Activated naive CD4-positive, alpha-beta T cell treated with Interleukin-2 at 50 U/mL for 16 hours (primary cell): ENCODE results near the gene HOXA4.

Source experiments
- DNase-seq: peaks from one replicate; pipeline ENCODE4 v3.0.0-alpha.2; 2020

The HOXA4 gene

GRCh38 chr7:27115221-27116026 lies 15.1 kb downstream of the HOXA4 start:
- DNase-seq: no peak

- DNase-seq: no peak
Measured at GRCh38 chr7:27114881-27115220, 15.7 kb downstream of the HOXA4 start.

- DNase-seq: no peak
Measured at GRCh38 chr7:27113991-27114769, 16.4 kb downstream of the HOXA4 start.

GRCh38 chr7:27112955-27113949 lies 17.3 kb downstream of the HOXA4 start:
- DNase-seq: no peak

- no peak for DNase-seq
Measured at GRCh38 chr7:27112361-27112760, 18.2 kb downstream of the HOXA4 start.

DNA sequence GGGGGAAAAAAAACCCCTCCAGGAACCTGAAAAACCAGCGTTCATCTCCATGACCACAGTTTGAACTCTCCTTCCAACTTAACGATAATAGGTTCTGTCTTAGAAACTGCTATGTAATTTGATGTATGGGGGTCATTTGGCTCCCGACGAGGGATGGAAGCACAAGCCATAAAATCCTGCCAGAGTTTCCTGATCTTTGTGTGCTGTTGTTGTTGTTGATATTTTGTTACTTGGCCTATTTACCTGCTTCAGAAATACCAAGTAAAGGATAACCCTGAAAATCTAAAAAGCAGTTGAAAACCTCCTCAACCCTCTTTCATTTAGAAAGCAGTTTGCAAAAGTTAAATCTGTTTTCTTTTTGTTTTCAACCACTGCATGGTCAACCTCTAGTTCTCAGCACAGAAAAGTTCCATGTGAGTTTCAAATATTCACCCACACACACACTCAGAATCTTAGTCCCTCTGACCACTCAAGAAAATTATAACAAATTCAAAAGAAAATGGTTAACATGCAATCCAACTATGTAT lies 18.7 kb downstream of the HOXA4 start:
- no peak for DNase-seq

- no peak for DNase-seq
Measured at GRCh38 chr7:27111042-27111750, 19.4 kb downstream of the HOXA4 start.

DNA sequence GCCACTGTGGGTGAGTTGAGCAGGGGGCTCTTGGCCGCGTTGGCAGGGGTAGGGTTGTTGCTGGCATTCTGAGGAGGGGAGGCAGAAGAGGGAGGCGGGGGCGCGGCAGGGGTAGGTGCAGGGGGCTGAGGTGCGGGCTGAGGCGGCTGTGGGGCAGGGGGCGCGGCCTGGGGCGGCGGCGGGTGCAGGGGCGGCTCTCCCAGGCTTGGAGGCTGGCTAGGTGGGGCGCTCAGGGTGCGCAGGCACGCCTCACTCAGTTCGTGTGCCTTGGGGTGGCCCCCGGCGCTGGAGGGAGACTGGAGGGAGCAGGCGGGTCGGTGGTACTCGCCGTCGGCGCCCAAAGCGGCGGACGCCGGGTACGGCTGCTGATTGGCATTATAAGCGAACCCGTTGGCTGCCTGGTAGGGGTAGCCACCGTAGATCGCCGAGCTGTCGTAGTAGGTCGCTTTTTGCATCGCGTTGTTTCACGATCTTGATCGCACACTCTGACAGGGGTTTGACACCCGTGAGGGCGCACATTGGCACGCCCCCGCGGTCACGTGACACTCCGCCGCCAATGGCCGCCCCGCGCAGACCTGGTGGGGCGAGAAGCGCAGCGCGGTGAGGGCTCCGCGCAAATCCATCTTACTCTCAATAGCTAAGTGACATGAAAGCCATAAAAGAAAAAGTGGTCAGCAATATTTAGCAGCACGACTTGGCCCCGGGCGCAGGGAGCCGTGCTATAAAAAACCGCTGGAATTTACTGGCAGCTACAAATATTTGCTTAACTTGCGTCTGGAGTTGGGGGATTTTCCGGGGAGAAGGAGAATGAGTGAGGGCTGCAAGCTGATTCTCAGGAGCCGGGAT lies 20.1 kb downstream of the HOXA4 start:
- DNase-seq: no peak

DNA sequence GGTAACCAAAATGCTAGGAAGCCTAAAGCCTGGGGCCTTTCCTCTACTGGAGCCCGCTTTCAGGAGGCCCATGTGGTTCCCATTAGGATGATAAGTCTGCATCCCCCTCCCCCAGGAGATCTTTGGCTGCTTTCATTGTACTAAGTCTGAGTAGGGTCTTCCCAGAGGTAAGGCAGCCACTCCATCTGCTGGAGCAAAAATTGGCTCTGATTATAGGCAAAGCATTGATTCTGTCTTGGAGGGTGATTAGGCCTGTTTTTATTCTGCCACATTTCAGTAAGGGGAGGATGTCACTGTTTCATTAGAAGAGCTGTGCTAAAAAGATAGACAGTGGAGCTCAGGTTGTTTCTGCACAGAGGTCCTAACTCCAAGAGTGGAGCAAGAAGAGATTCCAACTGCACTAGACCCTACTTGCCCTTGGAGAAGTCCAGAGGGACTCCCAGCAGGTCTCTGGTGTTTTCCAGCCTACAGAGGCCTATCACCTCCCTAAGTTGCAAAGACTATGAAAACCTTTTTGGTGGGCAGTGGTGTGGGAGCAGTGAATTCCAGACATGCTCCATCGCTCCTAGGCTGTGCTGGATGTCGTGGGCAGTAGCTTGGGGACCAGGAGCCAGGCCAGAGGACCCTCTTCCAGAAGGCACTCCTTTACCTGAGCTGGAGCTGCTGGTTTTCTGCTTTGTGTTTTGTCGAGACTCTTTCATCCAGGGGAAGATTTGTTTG lies 20.9 kb downstream of the HOXA4 start:
- DNase-seq: no peak

- DNase-seq: no peak
Measured at GRCh38 chr7:27108390-27109127, 22.0 kb downstream of the HOXA4 start.

GRCh38 chr7:27107391-27108381 lies 22.9 kb downstream of the HOXA4 start:
- DNase-seq: no peak

DNA sequence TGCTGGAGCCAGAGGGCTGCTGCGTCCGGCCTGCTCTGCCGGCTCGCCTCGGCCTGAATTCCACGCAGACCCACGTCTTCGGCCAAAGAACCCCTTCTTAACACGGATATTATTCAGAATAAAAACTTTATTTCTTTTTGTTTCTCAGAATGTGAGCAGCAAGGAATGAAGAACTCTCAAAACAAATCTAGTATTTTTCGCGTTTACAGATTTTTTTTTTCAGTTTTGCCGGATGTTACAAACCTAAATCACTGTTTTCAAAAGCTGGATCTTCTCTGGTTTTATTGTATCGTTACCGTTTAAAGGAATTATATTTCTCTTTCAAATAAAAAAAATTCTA lies 23.7 kb downstream of the HOXA4 start:
- DNase-seq: no peak

- no peak for DNase-seq
Measured at GRCh38 chr7:27106181-27106900, 24.2 kb downstream of the HOXA4 start.

DNA sequence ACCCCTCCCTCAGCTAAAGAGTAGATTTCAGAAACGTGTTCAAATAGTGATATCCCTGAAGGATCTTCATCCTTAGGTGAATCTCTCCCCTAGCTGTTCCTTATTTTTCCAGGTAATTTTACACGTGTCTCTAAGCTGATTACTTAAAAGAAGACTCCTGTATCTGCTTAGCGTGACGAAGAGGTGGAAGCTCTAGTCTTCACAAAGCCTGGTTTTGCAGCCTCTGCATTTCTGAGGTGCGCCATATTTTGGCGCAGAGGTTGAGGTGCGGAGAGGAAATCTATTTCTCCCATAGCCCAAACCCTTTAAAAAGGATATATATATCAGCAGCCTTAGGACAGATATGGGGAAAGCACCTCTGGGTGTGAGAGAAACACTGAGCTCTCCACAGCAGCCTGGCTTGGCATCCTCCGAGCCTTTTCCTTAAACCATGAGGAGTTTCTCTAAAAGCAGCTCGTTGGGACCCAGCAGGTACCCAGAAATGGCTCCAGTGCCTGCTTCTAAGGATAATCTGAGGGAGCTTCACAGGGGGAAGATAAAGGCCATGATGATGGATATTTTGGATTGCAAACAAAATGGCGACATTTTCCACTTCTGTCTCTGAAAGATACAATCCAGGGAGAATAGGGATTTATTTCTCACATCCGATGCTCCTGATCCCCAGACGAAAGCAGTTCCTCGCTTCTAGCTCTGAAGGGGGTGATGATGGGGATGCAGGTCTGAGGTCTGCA lies 25.1 kb downstream of the HOXA4 start:
- no peak for DNase-seq

GRCh38 chr7:27104341-27105058 lies 26.1 kb downstream of the HOXA4 start:
- DNase-seq: no peak

DNA sequence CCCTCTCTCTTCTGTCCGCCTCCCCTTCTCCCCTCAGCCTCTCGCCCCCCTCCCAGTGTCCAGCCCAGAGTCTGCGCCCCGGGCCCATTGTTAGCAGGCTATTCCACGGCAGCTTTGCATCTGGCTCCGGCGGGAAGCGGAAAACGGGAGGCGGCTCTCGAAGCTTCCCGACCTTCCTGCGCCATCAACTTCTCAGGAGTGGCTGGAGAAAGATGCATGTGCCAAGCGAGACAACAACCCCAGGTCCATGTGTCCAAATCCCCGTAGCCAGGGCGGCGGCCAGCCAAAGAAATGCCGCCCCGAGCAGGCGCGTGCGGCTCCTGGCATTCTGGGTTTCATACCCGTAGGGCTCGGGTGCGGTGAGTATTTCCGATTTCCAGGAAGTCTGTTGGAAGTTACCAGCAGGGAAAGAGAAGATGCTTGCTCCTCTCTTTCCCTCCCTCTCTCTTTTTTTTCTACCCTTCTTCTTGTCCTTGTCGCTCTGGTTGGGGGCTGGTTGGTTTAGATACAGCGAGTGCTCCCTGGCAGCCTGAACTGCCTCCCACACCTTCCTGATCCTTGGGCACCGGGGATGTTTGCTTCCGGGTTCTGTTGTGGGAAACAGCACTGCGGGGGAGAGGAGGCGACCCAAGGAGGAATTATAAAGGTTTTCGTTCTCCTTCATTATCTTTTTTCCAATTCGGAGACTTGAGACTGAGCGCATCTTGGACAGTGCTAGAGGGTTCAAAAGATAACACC lies 26.9 kb downstream of the HOXA4 start:
- no peak for DNase-seq
